PC-9 (cell line): Measurements from ENCODE around the gene MCM3.

Source experiments
- CTCF ChIP-seq: fragments of 200-600 bp; sonication (generic); conservative IDR thresholded peaks from 2 replicates; pipeline ENCODE4 v1.6.1; 2017; ENCODE audit warnings: mixed run types, antibody characterized with exemption, mild to moderate bottlenecking, moderate library complexity
- EZH2 ChIP-seq: fragments of 200-600 bp; sonication (generic); IDR thresholded peaks from 2 replicates; pipeline ENCODE4 v1.8.0; 2017; ENCODE audit warnings: antibody characterized with exemption, low read depth

GRCh38 chr6:52331793-52332457 is 47.4 kb upstream of the MCM3 start:
- TF ChIP-seq CTCF (no peak), EZH2 (no peak)
